GM23338 (cell line): ENCODE results near the gene NRDE2.
"Not testable (repeated sequence)": the region's sequence is repeated elsewhere in the genome, so short reads cannot be mapped to it uniquely, and the experiment has no call there.

Experiments used
- EZH2phosphoT487 ChIP-seq: fragments of 200-600 bp; sonication (generic); IDR thresholded peaks from one replicate; pipeline ENCODE4 v1.8.1; 2018; ENCODE audit warnings: antibody characterized with exemption; ENCODE audit not compliant: unreplicated experiment
- POLR2AphosphoS5 ChIP-seq: IDR thresholded peaks from 2 replicates; pipeline ENCODE4 v1.6.1; 2016; ENCODE audit warnings: antibody characterized with exemption, low read depth
- STAT1 ChIP-seq: IDR thresholded peaks from one replicate; pipeline ENCODE4 v1.6.1; 2016; ENCODE audit warnings: antibody characterized with exemption; ENCODE audit not compliant: unreplicated experiment
- TF ChIP-seq, protein P1 (sequence below), 2 experiments: fragments of 200-600 bp in 1 of 2; sonication (generic) in 1 of 2; conservative IDR thresholded peaks; 2 replicates each; pipeline versions ENCODE4 v1.5.1 to v1.6.1; 2016 to 2017; ENCODE audit warnings: antibody characterized with exemption in 2 of 2, low read depth in 2 of 2, mild to moderate bottlenecking in 2 of 2, moderate library complexity in 1 of 2

DNA sequence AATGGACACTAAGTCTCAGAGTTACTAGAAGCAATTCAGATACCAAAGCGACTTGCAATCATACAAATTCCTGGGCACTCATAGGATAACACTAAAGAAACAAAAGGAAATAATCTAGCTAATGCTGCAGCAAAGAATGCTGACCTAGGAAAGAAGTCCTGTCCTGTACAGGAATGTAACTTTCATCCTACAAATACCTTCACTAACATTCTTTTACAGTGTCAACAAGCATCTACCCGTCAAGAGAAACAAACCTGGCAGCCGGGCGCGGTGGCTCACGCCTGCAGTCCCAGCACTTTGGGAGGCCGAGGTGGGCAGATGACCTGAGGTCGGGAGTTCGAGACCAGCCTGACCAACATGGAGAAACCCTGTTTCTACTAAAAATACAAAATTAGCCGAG lies 84.3 kb downstream of the NRDE2 start:
- TF ChIP-seq, protein P1, sequence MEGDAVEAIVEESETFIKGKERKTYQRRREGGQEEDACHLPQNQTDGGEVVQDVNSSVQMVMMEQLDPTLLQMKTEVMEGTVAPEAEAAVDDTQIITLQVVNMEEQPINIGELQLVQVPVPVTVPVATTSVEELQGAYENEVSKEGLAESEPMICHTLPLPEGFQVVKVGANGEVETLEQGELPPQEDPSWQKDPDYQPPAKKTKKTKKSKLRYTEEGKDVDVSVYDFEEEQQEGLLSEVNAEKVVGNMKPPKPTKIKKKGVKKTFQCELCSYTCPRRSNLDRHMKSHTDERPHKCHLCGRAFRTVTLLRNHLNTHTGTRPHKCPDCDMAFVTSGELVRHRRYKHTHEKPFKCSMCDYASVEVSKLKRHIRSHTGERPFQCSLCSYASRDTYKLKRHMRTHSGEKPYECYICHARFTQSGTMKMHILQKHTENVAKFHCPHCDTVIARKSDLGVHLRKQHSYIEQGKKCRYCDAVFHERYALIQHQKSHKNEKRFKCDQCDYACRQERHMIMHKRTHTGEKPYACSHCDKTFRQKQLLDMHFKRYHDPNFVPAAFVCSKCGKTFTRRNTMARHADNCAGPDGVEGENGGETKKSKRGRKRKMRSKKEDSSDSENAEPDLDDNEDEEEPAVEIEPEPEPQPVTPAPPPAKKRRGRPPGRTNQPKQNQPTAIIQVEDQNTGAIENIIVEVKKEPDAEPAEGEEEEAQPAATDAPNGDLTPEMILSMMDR (conservative IDR thresholded peaks at IDR 0.05; ENCODE audit: low read depth in 2 of 2) = not testable (repeated sequence)
- TF ChIP-seq POLR2AphosphoS5, EZH2phosphoT487, STAT1: not testable (repeated sequence)
